GM12873 (cell line): Measurements from ENCODE around the gene TGOLN2.

Source experiments
- TF ChIP-seq, protein P1 (sequence below): IDR thresholded peaks from 2 replicates; pipeline ENCODE4 v1.5.1; 2012; ENCODE audit warnings: low read depth, mild to moderate bottlenecking, moderate library complexity, low read length, control low read depth; ENCODE audit not compliant: insufficient read depth; ENCODE audit errors: missing control alignments

Gene TGOLN2

GRCh38 chr2:85283641-85284040 lies 44.1 kb downstream of the TGOLN2 start:
- TF ChIP-seq, protein P1, sequence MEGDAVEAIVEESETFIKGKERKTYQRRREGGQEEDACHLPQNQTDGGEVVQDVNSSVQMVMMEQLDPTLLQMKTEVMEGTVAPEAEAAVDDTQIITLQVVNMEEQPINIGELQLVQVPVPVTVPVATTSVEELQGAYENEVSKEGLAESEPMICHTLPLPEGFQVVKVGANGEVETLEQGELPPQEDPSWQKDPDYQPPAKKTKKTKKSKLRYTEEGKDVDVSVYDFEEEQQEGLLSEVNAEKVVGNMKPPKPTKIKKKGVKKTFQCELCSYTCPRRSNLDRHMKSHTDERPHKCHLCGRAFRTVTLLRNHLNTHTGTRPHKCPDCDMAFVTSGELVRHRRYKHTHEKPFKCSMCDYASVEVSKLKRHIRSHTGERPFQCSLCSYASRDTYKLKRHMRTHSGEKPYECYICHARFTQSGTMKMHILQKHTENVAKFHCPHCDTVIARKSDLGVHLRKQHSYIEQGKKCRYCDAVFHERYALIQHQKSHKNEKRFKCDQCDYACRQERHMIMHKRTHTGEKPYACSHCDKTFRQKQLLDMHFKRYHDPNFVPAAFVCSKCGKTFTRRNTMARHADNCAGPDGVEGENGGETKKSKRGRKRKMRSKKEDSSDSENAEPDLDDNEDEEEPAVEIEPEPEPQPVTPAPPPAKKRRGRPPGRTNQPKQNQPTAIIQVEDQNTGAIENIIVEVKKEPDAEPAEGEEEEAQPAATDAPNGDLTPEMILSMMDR = no peak

GRCh38 chr2:85282914-85283313 lies 44.9 kb downstream of the TGOLN2 start:
- TF ChIP-seq, protein P1 = no peak

DNA sequence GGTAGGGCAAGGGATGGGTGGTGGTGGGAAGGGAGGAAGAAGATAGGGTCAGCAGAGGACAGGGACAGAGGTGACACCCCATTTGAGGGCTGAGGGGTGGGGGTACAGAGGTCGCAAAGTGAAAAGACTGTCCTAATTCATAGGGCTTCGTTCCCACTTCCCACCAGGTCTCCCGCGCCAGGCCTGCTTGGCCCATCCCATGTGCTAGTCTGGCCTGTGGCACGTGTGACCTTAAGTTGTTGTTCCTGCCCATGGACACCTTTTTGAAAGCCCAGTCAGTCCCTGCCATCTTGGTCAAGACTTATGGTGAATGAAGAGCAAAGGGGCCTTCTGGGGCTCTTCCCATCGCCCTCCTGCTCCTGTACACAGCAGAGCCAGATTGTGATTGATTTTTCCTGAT lies 46.2 kb downstream of the TGOLN2 start:
- TF ChIP-seq, protein P1 = no peak

GRCh38 chr2:85278361-85278760 lies 49.4 kb downstream of the TGOLN2 start:
- TF ChIP-seq, protein P1 = no peak

- TF ChIP-seq, protein P1 = no peak
Observed at GRCh38 chr2:85277416-85278158, 50.2 kb downstream of the TGOLN2 start.

DNA sequence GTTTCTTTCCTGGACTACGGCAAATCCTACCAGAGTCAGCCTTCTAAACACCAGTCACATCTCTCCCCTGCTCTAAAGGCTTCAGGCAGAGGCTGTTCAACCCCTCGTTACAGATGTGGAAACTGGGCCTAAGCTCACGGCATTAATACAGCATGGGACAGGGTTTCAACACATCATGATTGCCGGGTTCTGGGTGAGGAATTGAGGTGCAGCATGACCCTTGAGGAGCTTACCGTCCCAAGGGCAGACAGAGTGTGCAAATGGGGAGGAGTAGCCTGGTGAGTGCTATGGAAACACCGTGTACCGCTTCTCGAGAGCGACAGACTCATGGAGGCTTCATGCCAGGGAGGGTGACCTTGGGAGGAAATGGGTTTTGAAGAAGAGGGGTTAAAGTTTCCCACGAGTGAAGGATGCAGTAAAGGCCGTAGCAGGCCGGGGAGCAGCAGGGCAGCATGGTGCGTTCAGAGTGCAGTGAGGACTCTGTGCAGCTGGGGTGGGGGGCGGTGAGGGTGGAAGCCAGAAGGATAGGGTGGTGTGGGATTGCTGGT lies 51.1 kb downstream of the TGOLN2 start:
- TF ChIP-seq, protein P1 = no peak

DNA sequence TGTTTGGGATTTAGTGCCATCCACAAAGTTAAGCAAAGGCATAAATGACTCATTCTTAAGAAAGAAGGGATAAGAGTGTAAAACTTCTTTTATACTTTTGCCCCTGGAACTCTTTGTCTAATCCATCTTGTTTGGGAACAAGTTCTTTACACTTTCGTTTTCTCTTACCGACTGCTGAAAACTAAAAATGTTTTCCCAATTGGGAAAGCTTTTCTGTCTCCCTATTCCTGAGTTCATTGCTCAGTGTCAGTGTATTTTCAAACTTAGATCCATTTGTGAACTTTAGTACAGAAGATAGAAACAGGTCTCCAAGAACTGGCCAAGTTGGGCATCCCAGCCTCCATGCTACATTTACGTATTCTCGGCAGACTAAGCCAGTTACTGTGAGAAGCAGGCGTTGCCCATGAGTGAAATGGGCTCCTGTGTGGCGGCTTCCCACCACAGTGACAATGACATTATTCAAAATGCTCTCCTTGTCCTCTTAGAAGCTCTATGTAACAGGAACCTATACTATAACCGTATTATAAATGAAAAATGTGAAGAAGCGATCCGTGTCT lies 51.7 kb downstream of the TGOLN2 start:
- TF ChIP-seq, protein P1 = no peak
